ENCODE measurements around the gene FARP1.

GRCh38 chr13:98342953-98343352 lies 200.1 kb downstream of the FARP1 start:
- TF ChIP-seq, protein P1, sequence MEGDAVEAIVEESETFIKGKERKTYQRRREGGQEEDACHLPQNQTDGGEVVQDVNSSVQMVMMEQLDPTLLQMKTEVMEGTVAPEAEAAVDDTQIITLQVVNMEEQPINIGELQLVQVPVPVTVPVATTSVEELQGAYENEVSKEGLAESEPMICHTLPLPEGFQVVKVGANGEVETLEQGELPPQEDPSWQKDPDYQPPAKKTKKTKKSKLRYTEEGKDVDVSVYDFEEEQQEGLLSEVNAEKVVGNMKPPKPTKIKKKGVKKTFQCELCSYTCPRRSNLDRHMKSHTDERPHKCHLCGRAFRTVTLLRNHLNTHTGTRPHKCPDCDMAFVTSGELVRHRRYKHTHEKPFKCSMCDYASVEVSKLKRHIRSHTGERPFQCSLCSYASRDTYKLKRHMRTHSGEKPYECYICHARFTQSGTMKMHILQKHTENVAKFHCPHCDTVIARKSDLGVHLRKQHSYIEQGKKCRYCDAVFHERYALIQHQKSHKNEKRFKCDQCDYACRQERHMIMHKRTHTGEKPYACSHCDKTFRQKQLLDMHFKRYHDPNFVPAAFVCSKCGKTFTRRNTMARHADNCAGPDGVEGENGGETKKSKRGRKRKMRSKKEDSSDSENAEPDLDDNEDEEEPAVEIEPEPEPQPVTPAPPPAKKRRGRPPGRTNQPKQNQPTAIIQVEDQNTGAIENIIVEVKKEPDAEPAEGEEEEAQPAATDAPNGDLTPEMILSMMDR (IDR thresholded peaks at IDR 0.05) = no peak
- TF ChIP-seq POLR2A (IDR thresholded peaks at IDR 0.05) (no peak), POLR2AphosphoS5 (IDR thresholded peaks at IDR 0.05) (no peak)

Measured in sigmoid colon (tissue), 4 donors.